K562 (cell line): ENCODE data around the gene TSC22D2. TPM values are rescaled to one million over a fixed set of nuclear protein-coding genes. Genes with fewer than 3 reads are reported as not detected.

Experiments
- ATAC-seq: fragments of 200-7000 bp; cut with Tn5 transposase; 3 replicates; pipeline ENCODE4 v1.9.1; 2020; ENCODE audit warnings: moderate library complexity
- BruUV-seq: library from RNA; stranded (reverse); fragments of 400-500 nt; replicated peaks from 2 replicates; lab custom pipeline; 2021; lab: Mats Ljungman, UMichigan
- CTCF ChIA-PET: fragments of 300-600 bp; formaldehyde crosslinking; extraction: SDS; loops from one replicate; lab custom pipeline; 2021; ENCODE audit warnings: low intra/inter-chr PET ratio; lab: Yijun Ruan, JAX
- POLR2A ChIA-PET: fragments of 300-600, 350-650 bp; sonication (Branson Sonifier 250); formaldehyde crosslinking; extraction: SDS; loops from one replicate; lab custom pipeline; 2021; ENCODE audit warnings: antibody characterized with exemption, inconsistent platforms; lab: Yijun Ruan, JAX
- DNase-seq, 4 experiments: peaks; one replicate each; pipeline versions ENCODE4 v3.0.0 to v3.0.0-alpha.2; 2011 to 2018; ENCODE audit warnings: low spot score in 3 of 4, mixed read lengths in 3 of 4; ENCODE audit errors: extremely low read depth in 1 of 4
- FAIRE-seq: peaks from 2 replicates; lab custom pipeline; 2011; peaks lifted over from hg19 to GRCh38; lab: Jason Lieb, UNC
- H2AFZ ChIP-seq: 2 replicates; pipeline ENCODE4 v1.6.0; 2011; ENCODE audit warnings: low read depth, low read length, control low read depth, inconsistent platforms
- H3K27ac ChIP-seq: fragments of 200-600 bp; 3 replicates; pipeline ENCODE4 v1.8.0; 2011; ENCODE audit warnings: low read depth, mild to moderate bottlenecking, control low read depth, inconsistent platforms, low read length, moderate library complexity, mixed read lengths; ENCODE audit errors: extremely low read depth
- H3K27me3 ChIP-seq, 2 experiments: fragments of 300-600 bp in 1 of 2; 2 replicates in 1 of 2; 3 replicates in 1 of 2; pipeline versions ENCODE4 v1.6.0 to v1.8.0; 2011; ENCODE audit warnings: inconsistent platforms in 2 of 2, low read length in 2 of 2, mild to moderate bottlenecking in 1 of 2, mixed read lengths in 1 of 2, moderate library complexity in 1 of 2; ENCODE audit not compliant: control insufficient read depth in 2 of 2, insufficient read depth in 2 of 2
- H3K36me3 ChIP-seq: fragments of 300-600 bp; 3 replicates; pipeline ENCODE4 v1.8.0; 2011; ENCODE audit warnings: mild to moderate bottlenecking, low read length, inconsistent platforms; ENCODE audit not compliant: control insufficient read depth, insufficient read depth
- H3K4me1 ChIP-seq, 2 experiments: fragments of 200-600 bp in 1 of 2; replicated peaks in 1 of 2; 2 replicates in 1 of 2; 3 replicates in 1 of 2; pipeline versions ENCODE4 v1.5.1 to v1.8.0; 2011; ENCODE audit warnings: inconsistent platforms in 2 of 2, low read length in 2 of 2, mild to moderate bottlenecking in 1 of 2, mixed read lengths in 1 of 2, moderate library complexity in 1 of 2; ENCODE audit not compliant: control insufficient read depth in 2 of 2, insufficient read depth in 2 of 2
- H3K4me2 ChIP-seq: 2 replicates; pipeline ENCODE4 v1.6.1; 2011; ENCODE audit warnings: low read length, control low read depth, inconsistent platforms, mixed read lengths; ENCODE audit not compliant: insufficient read depth
- H3K4me3 ChIP-seq: fragments of 200-600 bp; sonication (generic), shearing (Covaris generic); 2 replicates; pipeline ENCODE4 v1.5.1; 2016; ENCODE audit warnings: control low read depth, inconsistent platforms
- H3K79me2 ChIP-seq: fragments of 200-600 bp; 3 replicates; pipeline ENCODE4 v1.8.0; 2011; ENCODE audit warnings: low read length, inconsistent platforms; ENCODE audit not compliant: control insufficient read depth, insufficient read depth
- H3K9ac ChIP-seq, 2 experiments: 2 replicates each; pipeline versions ENCODE4 v1.6.0 to v1.6.1; 2011; ENCODE audit warnings: low read depth in 2 of 2, low read length in 2 of 2, control low read depth in 1 of 2, inconsistent platforms in 1 of 2, mild to moderate bottlenecking in 1 of 2, mixed read lengths in 1 of 2; ENCODE audit not compliant: insufficient read depth in 1 of 2
- H3K9me1 ChIP-seq: one replicate; pipeline ENCODE4 v1.6.0; 2011; ENCODE audit warnings: inconsistent platforms, mild to moderate bottlenecking, low read length, moderate library complexity; ENCODE audit not compliant: control insufficient read depth, insufficient read depth
- H3K9me3 ChIP-seq: replicated peaks from 2 replicates; pipeline ENCODE4 v1.5.1; 2011; ENCODE audit warnings: low read depth, low read length, inconsistent platforms; ENCODE audit not compliant: control insufficient read depth, insufficient read depth
- H4K20me1 ChIP-seq: replicated peaks from 2 replicates; pipeline ENCODE4 v1.6.1; 2011; ENCODE audit warnings: low read length, inconsistent platforms, mixed read lengths; ENCODE audit not compliant: control insufficient read depth, insufficient read depth
- CHD1 ChIP-seq: fragments of 200-600 bp; sonication (generic); IDR thresholded peaks from one replicate; pipeline ENCODE4 v1.6.1; 2012; ENCODE audit warnings: mild to moderate bottlenecking, moderate library complexity, low read length, inconsistent platforms
- HIVEP1 ChIP-seq: fragments of 250-450 bp; sonication (Bioruptor Pico); IDR thresholded peaks from 2 replicates; pipeline ENCODE4 v1.4.0; 2020; ENCODE audit warnings: mild to moderate bottlenecking
- PREB ChIP-seq: sonication (generic); formaldehyde crosslinking; IDR thresholded peaks from 2 replicates; pipeline ENCODE4 v1.8.1; 2023; ENCODE audit warnings: mild to moderate bottlenecking, missing genetic modification reagents
- SIN3A ChIP-seq, 2 experiments: fragments of 150-350 bp in 1 of 2; IDR thresholded peaks; 2 replicates each; pipeline ENCODE4 v1.6.1; 2011 to 2016; ENCODE audit warnings: borderline replicate concordance in 2 of 2, low read depth in 2 of 2, low read length in 2 of 2, mild to moderate bottlenecking in 2 of 2, moderate library complexity in 2 of 2; ENCODE audit not compliant: control insufficient read depth in 1 of 2
- SRSF9 ChIP-seq: fragments of 200-400 bp; formaldehyde crosslinking; IDR thresholded peaks from 2 replicates; pipeline ENCODE4 v1.6.1; 2017; ENCODE audit warnings: low read depth, low read length, borderline replicate concordance
- TFE3 ChIP-seq: fragments of 450-650 bp; formaldehyde crosslinking; IDR thresholded peaks from 2 replicates; pipeline ENCODE4 v1.4.0; 2020; ENCODE audit warnings: mild to moderate bottlenecking, mixed read lengths
- TRIM28 ChIP-seq: fragments of 450-650 bp; IDR thresholded peaks from 2 replicates; pipeline ENCODE4 v1.6.1; 2017
- WGBS: fragments of 100-300 bp; shearing (Covaris generic); methylation state at CpG from one replicate; pipeline ENCODE4 v1.1.6; 2016; ENCODE audit warnings: low coverage, mixed read lengths; ENCODE audit not compliant: insufficient coverage; ENCODE audit errors: missing lambda C conversion rate; 5-methylcytosine and 5-hydroxymethylcytosine counted together
- in situ Hi-C: fragments of 300-500 bp; cut with MboI; formaldehyde crosslinking; loops from 4 replicates; pipeline ENCODE4 v1.15.0; 2018; ENCODE audit warnings: inconsistent platforms, mixed read lengths
- intact Hi-C: fragments of 100-400 bp; cut with micrococcal nuclease; formaldehyde crosslinking; loops from 2 replicates; pipeline ENCODE4 v1.14.2; 2022
- polyA plus RNA-seq, 8 experiments: library from polyadenylated mRNA; depleted of rRNA in 4 of 8; stranded (reverse) in 5 of 8; unstranded in 3 of 8; fragments of >200 nt; fragmentation: Nextera tagmentation in 2 of 8; fragmentation: Illumina TruSeq in 1 of 8; extraction: Ambion mirVana in 2 of 8; extraction: Trizol in 1 of 8; gene quantifications; 2 replicates each; pipeline versions ENCODE4 v1.2.1 to v1.2.3, GENCODE V29; 2011 to 2014; ENCODE audit warnings: inconsistent platforms in 1 of 8, missing spikeins in 1 of 8
- total RNA-seq, 7 experiments: library from RNA; depleted of rRNA in 6 of 7; stranded (reverse); fragments of >200 nt in 6 of 7; fragmentation: Illumina TruSeq in 2 of 7; extraction: Trizol in 2 of 7; gene quantifications; 2 replicates each; pipeline versions ENCODE4 v1.2.1 to v1.2.3, GENCODE V29; 2011 to 2021; ENCODE audit warnings: low replicate concordance in 1 of 7

TSC22D2 gene
- total and polyA plus RNA-seq, 9 of the 15 experiments (the other 6 are each of a cell fraction or from before 2014, with no cell fraction given) = 5.5 to 44.0 (median 19.3) TPM

- TF ChIP-seq PREB (0 out of 2 replicates have a peak, but pooled peaks have one; percentile 58), SIN3A (IDR thresholded peaks at IDR 0.05; ENCODE audit: borderline replicate concordance in 2 of 2, control insufficient read depth in 1 of 2, low read depth in 2 of 2, low read length in 2 of 2) (0 out of 4 replicates have a peak, but pooled peaks of 1 of the 2 experiments have one; percentile 18)
Observed at GRCh38 chr3:150411106-150411460, 3.0 kb downstream of the TSC22D2 start (continued).

DNA sequence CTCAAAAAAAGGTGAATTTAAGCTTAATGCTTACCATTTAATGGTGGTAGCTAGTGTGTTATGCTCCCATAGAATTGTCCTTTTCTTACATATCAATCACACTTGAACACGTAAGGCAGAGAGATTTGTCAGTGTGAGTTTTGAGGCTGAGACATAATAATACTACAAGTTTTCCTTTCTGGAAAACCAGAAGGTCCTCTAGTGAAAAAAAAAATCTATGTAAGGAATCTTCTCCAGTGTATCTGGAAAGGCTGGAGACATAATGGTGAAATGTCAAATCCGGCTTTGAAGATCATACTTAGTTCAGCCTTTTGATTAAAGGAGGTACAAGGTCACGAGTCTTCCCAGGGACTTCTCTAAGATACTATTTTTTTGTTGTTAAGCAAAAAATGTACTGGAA is 3.4 kb downstream of the TSC22D2 start:
- H4K20me1 ChIP-seq = peaks cover 32% of the 10 kb centered on the region
- H3K36me3 ChIP-seq = peaks cover 51% of the 10 kb centered on the region

More for the DNA sequence above, 3.4 kb downstream of the TSC22D2 start:
- POLR2A ChIA-PET = interaction anchor here (0.8 to 2.7 kb wide), 3 partner anchors 14 to 104 kb away, joined by 3 to 19 read pairs (median 3); no protein-coding TSS in a partner anchor
- no peak for DNase-seq
- no peaks in the 10 kb centered on the region for H3K9me3 ChIP-seq
- TSS peak; percentile 25 for BruUV-seq
- CTCF ChIA-PET = interaction anchor here (3.8 kb wide), 1 partner anchor 84 kb away, joined by 26 read pairs; no protein-coding TSS in a partner anchor
- FAIRE-seq = no peak
- H3K4me2 ChIP-seq = peak overlapping the region; percentile 92
- H3K27me3 ChIP-seq = no peaks in the 10 kb centered on the region
- 3% methylated on average over 3 of the region's 3 CpGs for WGBS
- in situ Hi-C loops (loop anchor here (5.0 kb wide), 1 partner anchor 81 kb away; no protein-coding TSS in a partner anchor), intact Hi-C loops (loop anchor here (2.0 to 5.0 kb wide), 2 partner anchors 173 to 191 kb away; partner anchors contain the start of gene SELENOT)
- peak overlapping the region; percentile 18; the same call in 2 of the 3 replicates for H3K27ac ChIP-seq
- H3K4me3 ChIP-seq = peak overlapping the region; percentile 81
- no peak for ATAC-seq
- H3K79me2 ChIP-seq = peaks cover 80% of the 10 kb centered on the region
- peaks cover 6 to 28% of the 10 kb centered on the region in 2 experiments; a peak in 3 of 5 replicates for H3K4me1 ChIP-seq
- peak; percentile 3; the same call in 1 of the 2 replicates for TF ChIP-seq TFE3
- TF ChIP-seq SRSF9 = no peak
- TF ChIP-seq CHD1 = peak; percentile 82
- TF ChIP-seq TRIM28 = no peak
- TF ChIP-seq HIVEP1 (CRISPR knock-in tag) = no peak
- no peak overlapping the region for H2AFZ ChIP-seq
- H3K9me1 ChIP-seq = no peaks in the 10 kb centered on the region
- peak overlapping the region in 1 of 2 experiments; percentile 84; a peak in 3 of 4 replicates for H3K9ac ChIP-seq
